H1 (cell line): Measurements from ENCODE around the gene C19orf47. TPM values are rescaled to one million over a fixed set of nuclear protein-coding genes. Genes with fewer than 3 reads are reported as not detected.

Experiments
- CTCF ChIA-PET: fragments of 300-600 bp; sonication (Branson Sonifier 250); formaldehyde crosslinking; loops from one replicate; lab custom pipeline; 2021; ENCODE audit not compliant: partially characterized antibody; lab: Charles Lee
- POLR2A ChIA-PET: fragments of 300-600 bp; sonication (Branson Sonifier 250); formaldehyde crosslinking; loops from one replicate; lab custom pipeline; 2021; ENCODE audit warnings: inconsistent platforms; ENCODE audit not compliant: partially characterized antibody; lab: Charles Lee
- DNase-seq, 2 experiments: peaks; one replicate each; pipeline versions ENCODE4 v3.0.0 to v3.0.0-alpha.2; 2010 to 2022; ENCODE audit warnings: low spot score in 2 of 2, low read depth in 1 of 2, mixed read lengths in 1 of 2
- FAIRE-seq: peaks from 2 replicates; lab custom pipeline; 2011; peaks lifted over from hg19 to GRCh38; lab: Jason Lieb, UNC
- H2AFZ ChIP-seq: 2 replicates; pipeline ENCODE4 v1.8.1; 2012; ENCODE audit warnings: low read length, inconsistent platforms
- H2AK5ac ChIP-seq: 2 replicates; pipeline ENCODE4 v1.6.1; 2013; ENCODE audit warnings: low read depth, low read length
- H2BK120ac ChIP-seq: replicated peaks from 2 replicates; pipeline ENCODE3; 2013; ENCODE audit warnings: low read depth, low read length, inconsistent platforms
- H2BK12ac ChIP-seq: 2 replicates; pipeline ENCODE4 v1.6.1; 2013; ENCODE audit warnings: low read depth, low read length
- H2BK15ac ChIP-seq: 2 replicates; pipeline ENCODE4 v1.6.1; 2013; ENCODE audit warnings: low read length
- H2BK20ac ChIP-seq: 2 replicates; pipeline ENCODE4 v1.6.1; 2013; ENCODE audit warnings: low read length
- H2BK5ac ChIP-seq: 2 replicates; pipeline ENCODE4 v1.6.1; 2013; ENCODE audit warnings: low read depth, low read length
- H3K14ac ChIP-seq: 2 replicates; pipeline ENCODE4 v1.6.1; 2013; ENCODE audit warnings: inconsistent platforms; ENCODE audit not compliant: insufficient read length
- H3K18ac ChIP-seq: 2 replicates; pipeline ENCODE4 v1.6.1; 2013; ENCODE audit warnings: low read length; ENCODE audit errors: extremely low read depth
- H3K23ac ChIP-seq: 2 replicates; pipeline ENCODE4 v1.6.1; 2013; ENCODE audit warnings: inconsistent platforms; ENCODE audit not compliant: insufficient read length
- H3K23me2 ChIP-seq: 2 replicates; pipeline ENCODE4 v1.6.1; 2013; ENCODE audit warnings: low read depth, low read length
- H3K27ac ChIP-seq: 2 replicates; pipeline ENCODE4 v1.6.1; 2011; ENCODE audit warnings: low read depth, low read length, inconsistent platforms
- H3K27me3 ChIP-seq, 4 experiments: replicated peaks in 1 of 4; 1 replicate in 1 of 4; 2 replicates in 3 of 4; pipeline versions ENCODE4 v1.6.1 to v1.8.1; 2011 to 2013; ENCODE audit warnings: low read length in 3 of 4, mild to moderate bottlenecking in 3 of 4, inconsistent platforms in 2 of 4, mixed read lengths in 2 of 4, moderate library complexity in 1 of 4; ENCODE audit not compliant: control insufficient read depth in 3 of 4, insufficient read depth in 3 of 4; ENCODE audit errors: extremely low read depth in 1 of 4
- H3K36me3 ChIP-seq, 4 experiments: 2 replicates each; pipeline versions ENCODE4 v1.6.1 to v1.8.1; 2011 to 2013; ENCODE audit warnings: mild to moderate bottlenecking in 4 of 4, low read length in 3 of 4, moderate library complexity in 2 of 4, control low read depth in 1 of 4, inconsistent platforms in 1 of 4; ENCODE audit not compliant: insufficient read depth in 4 of 4, control insufficient read depth in 2 of 4
- H3K4ac ChIP-seq: replicated peaks from 2 replicates; pipeline ENCODE3; 2013; ENCODE audit warnings: low read length, low read depth, mixed read lengths, inconsistent platforms; ENCODE audit not compliant: insufficient read length
- H3K4me1 ChIP-seq, 4 experiments: replicated peaks in 1 of 4; 1 replicate in 1 of 4; 2 replicates in 3 of 4; pipeline versions ENCODE4 v1.6.1 to v1.8.1; 2011 to 2013; ENCODE audit warnings: low read length in 3 of 4, inconsistent platforms in 2 of 4, mixed read lengths in 1 of 4; ENCODE audit not compliant: insufficient read depth in 4 of 4, control insufficient read depth in 3 of 4
- H3K4me2 ChIP-seq, 2 experiments: 2 replicates each; pipeline versions ENCODE4 v1.6.1 to v1.8.1; 2011 to 2013; ENCODE audit warnings: low read depth in 2 of 2, low read length in 2 of 2, control low read depth in 1 of 2, inconsistent platforms in 1 of 2, mild to moderate bottlenecking in 1 of 2; ENCODE audit not compliant: insufficient read depth in 1 of 2
- H3K4me3 ChIP-seq, 4 experiments: fragments of 200-600, 300-600 bp in 1 of 4; sonication (generic), shearing (Covaris generic), sonication (Bioruptor Twin) in 1 of 4; 2 replicates each; pipeline versions ENCODE4 v1.5.1 to v1.8.1; 2011 to 2016; ENCODE audit warnings: low read length in 4 of 4, low read depth in 3 of 4, control low read depth in 2 of 4, inconsistent platforms in 2 of 4, mild to moderate bottlenecking in 2 of 4, mixed read lengths in 1 of 4, moderate library complexity in 1 of 4; ENCODE audit not compliant: insufficient read depth in 2 of 4; ENCODE audit errors: extremely low read depth in 1 of 4
- H3K56ac ChIP-seq: replicated peaks from 2 replicates; pipeline ENCODE3; 2013; ENCODE audit warnings: low read depth, mild to moderate bottlenecking, mixed read lengths, low read length, inconsistent platforms; ENCODE audit not compliant: insufficient read length
- H3K79me1 ChIP-seq: 2 replicates; pipeline ENCODE4 v1.6.1; 2013; ENCODE audit warnings: low read depth, low read length, control low read depth
- H3K79me2 ChIP-seq, 2 experiments: 2 replicates each; pipeline versions ENCODE4 v1.6.1 to v1.8.1; 2012 to 2013; ENCODE audit warnings: low read length in 2 of 2, mild to moderate bottlenecking in 2 of 2, inconsistent platforms in 1 of 2; ENCODE audit not compliant: insufficient read depth in 2 of 2, control insufficient read depth in 1 of 2
- H3K9ac ChIP-seq, 4 experiments: replicated peaks in 1 of 4; 1 replicate in 1 of 4; 2 replicates in 3 of 4; pipeline versions ENCODE4 v1.6.1 to v1.8.1; 2011 to 2013; ENCODE audit warnings: low read depth in 3 of 4, low read length in 3 of 4, control low read depth in 2 of 4, mild to moderate bottlenecking in 2 of 4, moderate library complexity in 2 of 4, inconsistent platforms in 1 of 4; ENCODE audit errors: extremely low read depth in 1 of 4
- H3K9me3 ChIP-seq, 2 experiments: 2 replicates each; pipeline versions ENCODE4 v1.6.1 to v1.8.1; 2012 to 2013; ENCODE audit warnings: mild to moderate bottlenecking in 2 of 2, moderate library complexity in 2 of 2, control low read depth in 1 of 2, inconsistent platforms in 1 of 2, low read depth in 1 of 2, low read length in 1 of 2, mixed read lengths in 1 of 2; ENCODE audit not compliant: insufficient read depth in 2 of 2
- H4K20me1 ChIP-seq, 2 experiments: replicated peaks in 1 of 2; 2 replicates each; pipeline versions ENCODE3 to v1.8.1; 2011 to 2013; ENCODE audit warnings: inconsistent platforms in 2 of 2, low read length in 2 of 2, mild to moderate bottlenecking in 1 of 2; ENCODE audit not compliant: insufficient read depth in 2 of 2, control insufficient read depth in 1 of 2
- H4K5ac ChIP-seq: 2 replicates; pipeline ENCODE4 v1.6.1; 2013; ENCODE audit warnings: low read length, low read depth, mixed read lengths, inconsistent platforms; ENCODE audit not compliant: insufficient read length
- H4K8ac ChIP-seq: 2 replicates; pipeline ENCODE4 v1.8.0; 2013; ENCODE audit warnings: mild to moderate bottlenecking, moderate library complexity, low read length, inconsistent platforms; ENCODE audit not compliant: insufficient read depth; ENCODE audit errors: extremely low read depth
- H4K91ac ChIP-seq: replicated peaks from 2 replicates; pipeline ENCODE3; 2013; ENCODE audit warnings: low read length, mixed read lengths, inconsistent platforms; ENCODE audit not compliant: insufficient read length
- RAD21 ChIP-seq, 2 experiments: IDR thresholded peaks in 1 of 2; conservative IDR thresholded peaks in 1 of 2; 2 replicates each; pipeline ENCODE4 v1.6.1; 2011; ENCODE audit warnings: low read depth in 2 of 2, low read length in 2 of 2, improper control_type of control experiment in 1 of 2, inconsistent platforms in 1 of 2, mild to moderate bottlenecking in 1 of 2, moderate library complexity in 1 of 2
- SIX5 ChIP-seq: IDR thresholded peaks from 2 replicates; pipeline ENCODE4 v1.6.1; 2011; ENCODE audit warnings: mild to moderate bottlenecking, low read depth, low read length
- WGBS, 2 experiments: shearing (Covaris generic) in 1 of 2; methylation state at CpG; one replicate each; pipeline versions ENCODE4 v1.1.6 to v1.1.7; 2013 to 2015; ENCODE audit warnings: low lambda C conversion rate in 2 of 2, mixed read lengths in 2 of 2, inconsistent platforms in 1 of 2, low coverage in 1 of 2, missing lambda C conversion rate in 1 of 2; ENCODE audit not compliant: insufficient replicate concordance in 2 of 2, insufficient coverage in 1 of 2, insufficient read length in 1 of 2; ENCODE audit errors: extremely low coverage in 1 of 2, missing lambda C conversion rate in 1 of 2; 5-methylcytosine and 5-hydroxymethylcytosine counted together
- polyA plus RNA-seq, 7 experiments: library from polyadenylated mRNA; depleted of rRNA in 3 of 7; stranded (reverse) in 5 of 7; unstranded in 2 of 7; fragments of >200 nt in 5 of 7; fragments of 200-250 nt in 2 of 7; gene quantifications; 1 replicate in 5 of 7; 2 replicates in 1 of 7; 4 replicates in 1 of 7; pipeline versions ENCODE4 v1.2.1 to v1.2.3, GENCODE V29; 2011 to 2013; ENCODE audit warnings: missing spikeins in 2 of 7, mixed read lengths in 2 of 7
- total RNA-seq: library from RNA; stranded (reverse); fragmentation: NEBNext Ultra II Directional; extraction: Animal tissue kit (Norgen Biotek cat#: 25700); gene quantifications from 2 replicates; pipeline ENCODE4 v1.2.1, GENCODE V29; 2021
- TF ChIP-seq, protein P1 (sequence below), 3 experiments: IDR thresholded peaks; 1 replicate in 2 of 3; 2 replicates in 1 of 3; pipeline versions ENCODE4 v1.5.1 to v1.6.1; 2011; ENCODE audit warnings: low read length in 3 of 3, mild to moderate bottlenecking in 3 of 3, inconsistent platforms in 2 of 3, low read depth in 1 of 3, moderate library complexity in 1 of 3; ENCODE audit not compliant: insufficient read depth in 1 of 3; ENCODE audit errors: control extremely low read depth in 1 of 3

C19orf47 gene
- total and polyA plus RNA-seq, 2 of the 8 experiments (the other 6 are each of a cell fraction or from before 2014, with no cell fraction given) = 17.8 to 27.3 TPM

DNA sequence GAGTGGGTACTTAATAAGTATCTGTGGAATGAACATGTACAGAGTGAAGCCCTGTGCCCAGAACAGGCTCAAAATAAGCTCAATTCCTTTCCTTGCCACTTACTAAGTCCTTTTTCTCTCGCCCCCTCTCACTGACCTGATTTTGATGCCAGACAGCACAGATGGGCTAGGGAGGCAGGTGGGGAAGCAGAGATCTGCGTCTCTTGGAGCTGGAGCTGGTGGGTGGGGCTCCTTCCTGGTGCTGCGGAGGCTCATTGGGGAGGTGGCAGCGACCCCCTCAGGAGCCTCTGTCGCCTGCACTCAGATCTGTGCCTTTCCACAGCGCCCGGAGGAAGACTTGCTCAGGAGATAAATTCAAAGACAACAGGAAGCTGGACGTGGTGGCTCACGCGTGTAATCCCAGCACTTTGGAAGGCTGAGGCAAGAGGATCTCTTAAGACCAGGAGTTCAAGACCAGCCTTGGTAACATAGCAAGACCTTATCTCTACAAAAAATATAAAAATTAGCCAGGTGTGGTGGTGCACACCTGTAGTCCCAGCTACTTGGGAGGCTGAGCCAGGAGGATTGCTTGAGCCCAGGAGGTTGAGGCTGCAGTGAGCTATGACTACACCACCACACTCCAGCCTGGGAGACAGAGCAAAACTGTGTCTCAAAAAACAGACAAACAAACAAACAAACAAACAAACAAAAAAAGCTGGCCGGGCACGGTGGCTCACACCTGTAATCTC lies 77.7 kb downstream of the C19orf47 start:
- Histone ChIP-seq H3K4me3 (no peak overlapping the region), H4K5ac (no peak overlapping the region), H3K23ac (no peak overlapping the region), H3K14ac (no peak overlapping the region)
- FAIRE-seq = no peak
- POLR2A ChIA-PET = interaction anchor here (0.6 to 3.6 kb wide), 6 partner anchors 8 to 439 kb away, joined by 3 to 17 read pairs (median 3); no protein-coding TSS in a partner anchor
- no peak for TF ChIP-seq SIX5
- peak; percentile 54 to 70 for TF ChIP-seq RAD21 (IDR thresholded peaks at IDR 0.05 in 1 of 2, conservative IDR thresholded peaks at IDR 0.05 in 1 of 2; ENCODE audit: low read depth in 2 of 2, low read length in 2 of 2)
- TF ChIP-seq, protein P1, sequence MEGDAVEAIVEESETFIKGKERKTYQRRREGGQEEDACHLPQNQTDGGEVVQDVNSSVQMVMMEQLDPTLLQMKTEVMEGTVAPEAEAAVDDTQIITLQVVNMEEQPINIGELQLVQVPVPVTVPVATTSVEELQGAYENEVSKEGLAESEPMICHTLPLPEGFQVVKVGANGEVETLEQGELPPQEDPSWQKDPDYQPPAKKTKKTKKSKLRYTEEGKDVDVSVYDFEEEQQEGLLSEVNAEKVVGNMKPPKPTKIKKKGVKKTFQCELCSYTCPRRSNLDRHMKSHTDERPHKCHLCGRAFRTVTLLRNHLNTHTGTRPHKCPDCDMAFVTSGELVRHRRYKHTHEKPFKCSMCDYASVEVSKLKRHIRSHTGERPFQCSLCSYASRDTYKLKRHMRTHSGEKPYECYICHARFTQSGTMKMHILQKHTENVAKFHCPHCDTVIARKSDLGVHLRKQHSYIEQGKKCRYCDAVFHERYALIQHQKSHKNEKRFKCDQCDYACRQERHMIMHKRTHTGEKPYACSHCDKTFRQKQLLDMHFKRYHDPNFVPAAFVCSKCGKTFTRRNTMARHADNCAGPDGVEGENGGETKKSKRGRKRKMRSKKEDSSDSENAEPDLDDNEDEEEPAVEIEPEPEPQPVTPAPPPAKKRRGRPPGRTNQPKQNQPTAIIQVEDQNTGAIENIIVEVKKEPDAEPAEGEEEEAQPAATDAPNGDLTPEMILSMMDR (IDR thresholded peaks at IDR 0.05; ENCODE audit: control extremely low read depth in 1 of 3, insufficient read depth in 1 of 3, low read depth in 1 of 3, low read length in 3 of 3) = peak; percentile 43 to 54 (median 51)
- TF ChIP-seq, all 59 proteins: peak for 2
- Histone ChIP-seq H3K23me2 (no peaks in the 10 kb centered on the region; the same call in 1 of the 2 replicates), H2BK120ac (no peak overlapping the region), H2AK5ac (no peak overlapping the region), H3K56ac (no peak overlapping the region), H3K79me2 (peaks cover 0 to 57% of the 10 kb centered on the region in 2 experiments; a peak in 2 of 4 replicates), H3K27ac (no peak overlapping the region; the same call in 1 of the 2 replicates), H3K4ac (no peak overlapping the region), H4K8ac (no peak overlapping the region), H3K4me2 (no peak overlapping the region), H2BK20ac (no peak overlapping the region), H4K20me1 (peaks cover 2 to 27% of the 10 kb centered on the region in 2 experiments), H2BK15ac (no peak overlapping the region), H3K4me1 (peaks cover 0 to 15% (median 8%) of the 10 kb centered on the region in 4 experiments; a peak in 6 of 7 replicates), H2BK5ac (no peak overlapping the region), H2BK12ac (no peak overlapping the region), H3K36me3 (no peaks in the 10 kb centered on the region), H2AFZ (no peak overlapping the region), H4K91ac (no peak overlapping the region), H3K27me3 (no peaks in the 10 kb centered on the region), H3K79me1 (peaks cover 28% of the 10 kb centered on the region), H3K9ac (0 out of 7 replicates have a peak overlapping the region, but pooled peaks of 1 of the 4 experiments have one; percentile 23), H3K18ac (no peak overlapping the region), H3K9me3 (no peaks in the 10 kb centered on the region)
- 91% methylated on average over 12 of the region's 12 CpGs; no CpG with 5 or more reads in 1 of the 2 experiments for WGBS, 2 experiments
- CTCF ChIA-PET = interaction anchor here (0.9 to 2.6 kb wide), 15 partner anchors 9 to 150 kb away, joined by 3 to 13 read pairs (median 4); partner anchors contain the start of gene MAP3K10
- DNase-seq = no peak
